K562 (cell line): Measurements from ENCODE around the gene LRRC74B. TPM values are rescaled to one million over a fixed set of nuclear protein-coding genes. Genes with fewer than 3 reads are reported as not detected.

Source experiments
- FOXJ2 ChIP-seq: fragments of 200-800 bp; sonication (Bioruptor generic); IDR thresholded peaks from 2 replicates; pipeline ENCODE4 v1.6.1; 2016; ENCODE audit warnings: missing genetic modification characterization, missing compliant biosample characterization
- FOXO4 ChIP-seq: fragments of 450-650 bp; formaldehyde crosslinking; IDR thresholded peaks from 2 replicates; pipeline ENCODE4 v1.4.0; 2020; ENCODE audit warnings: mild to moderate bottlenecking, moderate library complexity
- MCM5 ChIP-seq: fragments of 450-650 bp; IDR thresholded peaks from 2 replicates; pipeline ENCODE4 v1.6.1; 2016; ENCODE audit warnings: low read depth
- MCM7 ChIP-seq, 2 experiments: fragments of 450-650 bp; IDR thresholded peaks; 2 replicates each; pipeline ENCODE4 v1.6.1; 2016 to 2018
- PRPF4 ChIP-seq: fragments of 200-400 bp; formaldehyde crosslinking; IDR thresholded peaks from one replicate; pipeline ENCODE4 v1.6.1; 2017; ENCODE audit warnings: low read length, low read depth, mild to moderate bottlenecking; ENCODE audit not compliant: insufficient read depth, poor library complexity, severe bottlenecking
- RFX1 ChIP-seq: fragments of 450-650 bp; IDR thresholded peaks from 2 replicates; pipeline ENCODE4 v1.6.1; 2016; ENCODE audit warnings: mild to moderate bottlenecking, moderate library complexity
- TBL1XR1 ChIP-seq, 2 experiments: IDR thresholded peaks; 2 replicates each; pipeline ENCODE4 v1.6.1; 2012; ENCODE audit warnings: improper control_type of control experiment in 2 of 2, low read length in 2 of 2, mild to moderate bottlenecking in 1 of 2
- TCF15 ChIP-seq: fragments of 250-450 bp; sonication (Bioruptor Pico); IDR thresholded peaks from 2 replicates; pipeline ENCODE4 v1.8.0; 2022; ENCODE audit warnings: moderate library complexity, mild to moderate bottlenecking, inconsistent platforms
- XRCC4 ChIP-seq: IDR thresholded peaks from one replicate; pipeline ENCODE4 v1.6.1; 2011; ENCODE audit not compliant: insufficient read depth, insufficient read length; ENCODE audit errors: extremely low read depth
- ZBTB2 ChIP-seq: fragments of 450-650 bp; IDR thresholded peaks from 2 replicates; pipeline ENCODE4 v1.6.1; 2016; ENCODE audit warnings: antibody characterized with exemption
- ZC3H4 ChIP-seq: sonication (generic); formaldehyde crosslinking; IDR thresholded peaks from 2 replicates; pipeline ENCODE4 v1.9.0; 2021; ENCODE audit warnings: missing genetic modification reagents, borderline replicate concordance
- ZFPM2 ChIP-seq: fragments of 250-450 bp; sonication (Bioruptor Pico); IDR thresholded peaks from 2 replicates; pipeline ENCODE4 v1.5.1; 2022; ENCODE audit warnings: mild to moderate bottlenecking
- ZNF133 ChIP-seq: fragments of 250-450 bp; sonication (Bioruptor Pico); IDR thresholded peaks from 2 replicates; pipeline ENCODE4 v1.4.0; 2020; ENCODE audit warnings: mild to moderate bottlenecking
- ZNF175 ChIP-seq: fragments of 200-800 bp; sonication (Bioruptor generic); IDR thresholded peaks from 2 replicates; pipeline ENCODE4 v1.6.1; 2016; ENCODE audit warnings: low read depth, mild to moderate bottlenecking, missing genetic modification characterization, missing compliant biosample characterization
- ZNF311 ChIP-seq: fragments of 250-450 bp; sonication (Bioruptor Pico); IDR thresholded peaks from 2 replicates; pipeline ENCODE4 v1.4.0; 2020; ENCODE audit warnings: mild to moderate bottlenecking, moderate library complexity
- polyA plus RNA-seq, 8 experiments: library from polyadenylated mRNA; depleted of rRNA in 4 of 8; stranded (reverse) in 5 of 8; unstranded in 3 of 8; fragments of >200 nt; fragmentation: Nextera tagmentation in 2 of 8; fragmentation: Illumina TruSeq in 1 of 8; extraction: Ambion mirVana in 2 of 8; extraction: Trizol in 1 of 8; gene quantifications; 2 replicates each; pipeline versions ENCODE4 v1.2.1 to v1.2.3, GENCODE V29; 2011 to 2014; ENCODE audit warnings: inconsistent platforms in 1 of 8, missing spikeins in 1 of 8
- total RNA-seq, 7 experiments: library from RNA; depleted of rRNA in 6 of 7; stranded (reverse); fragments of >200 nt in 6 of 7; fragmentation: Illumina TruSeq in 2 of 7; extraction: Trizol in 2 of 7; gene quantifications; 2 replicates each; pipeline versions ENCODE4 v1.2.1 to v1.2.3, GENCODE V29; 2011 to 2021; ENCODE audit warnings: low replicate concordance in 1 of 7
- TF ChIP-seq, protein P1 (sequence below), 2 experiments: fragments of 450-650 bp; IDR thresholded peaks; 2 replicates each; pipeline ENCODE4 v1.6.1; 2016
- TF ChIP-seq, protein P2 (sequence below): fragments of 250-450 bp; sonication (Bioruptor Pico); IDR thresholded peaks from 2 replicates; pipeline ENCODE4 v1.5.0; 2021; ENCODE audit warnings: mild to moderate bottlenecking, moderate library complexity
- TF ChIP-seq, protein P3 (sequence below): fragments of 450-650 bp; formaldehyde crosslinking; IDR thresholded peaks from 2 replicates; pipeline ENCODE4 v1.4.0; 2022; ENCODE audit warnings: mild to moderate bottlenecking, moderate library complexity

The LRRC74B gene
- total and polyA plus RNA-seq, 9 of the 15 experiments (the other 6 are each of a cell fraction or from before 2014, with no cell fraction given): not detected

DNA sequence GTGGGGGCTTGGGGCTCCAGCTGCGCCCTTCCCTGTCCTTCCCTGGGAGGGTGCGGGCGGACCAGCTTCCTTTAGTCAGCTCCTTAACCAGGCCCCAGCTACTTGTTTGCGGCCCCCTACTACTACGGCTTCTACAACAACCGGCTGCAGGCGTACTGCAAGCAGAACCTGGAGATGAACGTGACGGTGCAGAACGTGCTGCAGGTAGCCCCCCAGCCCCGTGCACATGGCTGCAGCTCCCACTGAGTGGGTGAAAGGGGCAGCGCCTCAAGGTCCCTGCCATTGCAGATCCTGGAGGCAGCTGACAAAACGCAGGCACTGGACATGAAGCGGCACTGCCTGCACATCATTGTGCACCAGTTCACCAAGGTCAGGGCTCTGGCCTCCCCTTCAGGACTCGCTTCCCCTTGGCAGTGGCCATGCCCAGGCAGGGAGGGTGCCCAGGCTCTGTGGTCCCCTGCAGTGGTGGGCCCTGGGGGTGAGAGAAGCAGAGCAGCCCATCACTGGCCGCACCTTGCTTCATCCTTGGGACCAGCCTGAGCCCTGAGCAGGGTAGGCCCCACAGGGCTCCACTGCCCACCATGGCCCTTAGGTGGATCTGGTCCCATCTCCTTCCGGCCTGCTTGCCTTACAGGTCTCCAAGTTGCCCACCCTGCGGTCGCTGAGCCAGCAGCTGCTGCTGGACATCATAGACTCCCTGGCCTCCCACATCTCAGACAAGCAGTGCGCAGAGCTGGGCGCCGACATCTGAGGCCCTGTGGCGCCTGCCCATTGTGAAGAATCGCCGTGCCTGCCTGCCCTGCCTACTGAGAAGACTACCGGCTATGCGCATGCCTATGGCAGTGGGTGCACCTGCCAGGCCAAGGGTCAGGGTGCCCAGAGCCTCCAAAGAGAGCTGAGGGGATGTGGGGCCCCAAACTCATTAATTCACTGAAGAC, 48.9 kb upstream of the LRRC74B start (continued):
- TF ChIP-seq FOXO4 (no peak), RFX1 (no peak), ZC3H4 (no peak), ZNF133 (peak; percentile 5; the same call in 1 of the 2 replicates), TCF15 (CRISPR knock-in tag) (0 out of 2 replicates have a peak, but pooled peaks have one; percentile 70), ZNF311 (no peak), PRPF4 (no peak), TBL1XR1 (IDR thresholded peaks at IDR 0.05; ENCODE audit: low read length in 2 of 2) (no peak), MCM5 (no peak), ZBTB2 (no peak), ZNF175 (CRISPR knock-in tag) (no peak), MCM7 (IDR thresholded peaks at IDR 0.05) (no peak), ZFPM2 (CRISPR knock-in tag) (0 out of 2 replicates have a peak, but pooled peaks have one; percentile 7), FOXJ2 (tag) (no peak), XRCC4 (no peak)
- TF ChIP-seq, protein P1, sequence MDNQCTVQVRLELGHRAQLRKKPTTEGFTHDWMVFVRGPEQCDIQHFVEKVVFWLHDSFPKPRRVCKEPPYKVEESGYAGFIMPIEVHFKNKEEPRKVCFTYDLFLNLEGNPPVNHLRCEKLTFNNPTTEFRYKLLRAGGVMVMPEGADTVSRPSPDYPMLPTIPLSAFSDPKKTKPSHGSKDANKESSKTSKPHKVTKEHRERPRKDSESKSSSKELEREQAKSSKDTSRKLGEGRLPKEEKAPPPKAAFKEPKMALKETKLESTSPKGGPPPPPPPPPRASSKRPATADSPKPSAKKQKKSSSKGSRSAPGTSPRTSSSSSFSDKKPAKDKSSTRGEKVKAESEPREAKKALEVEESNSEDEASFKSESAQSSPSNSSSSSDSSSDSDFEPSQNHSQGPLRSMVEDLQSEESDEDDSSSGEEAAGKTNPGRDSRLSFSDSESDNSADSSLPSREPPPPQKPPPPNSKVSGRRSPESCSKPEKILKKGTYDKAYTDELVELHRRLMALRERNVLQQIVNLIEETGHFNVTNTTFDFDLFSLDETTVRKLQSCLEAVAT (IDR thresholded peaks at IDR 0.05): no peak
- TF ChIP-seq, protein P2, sequence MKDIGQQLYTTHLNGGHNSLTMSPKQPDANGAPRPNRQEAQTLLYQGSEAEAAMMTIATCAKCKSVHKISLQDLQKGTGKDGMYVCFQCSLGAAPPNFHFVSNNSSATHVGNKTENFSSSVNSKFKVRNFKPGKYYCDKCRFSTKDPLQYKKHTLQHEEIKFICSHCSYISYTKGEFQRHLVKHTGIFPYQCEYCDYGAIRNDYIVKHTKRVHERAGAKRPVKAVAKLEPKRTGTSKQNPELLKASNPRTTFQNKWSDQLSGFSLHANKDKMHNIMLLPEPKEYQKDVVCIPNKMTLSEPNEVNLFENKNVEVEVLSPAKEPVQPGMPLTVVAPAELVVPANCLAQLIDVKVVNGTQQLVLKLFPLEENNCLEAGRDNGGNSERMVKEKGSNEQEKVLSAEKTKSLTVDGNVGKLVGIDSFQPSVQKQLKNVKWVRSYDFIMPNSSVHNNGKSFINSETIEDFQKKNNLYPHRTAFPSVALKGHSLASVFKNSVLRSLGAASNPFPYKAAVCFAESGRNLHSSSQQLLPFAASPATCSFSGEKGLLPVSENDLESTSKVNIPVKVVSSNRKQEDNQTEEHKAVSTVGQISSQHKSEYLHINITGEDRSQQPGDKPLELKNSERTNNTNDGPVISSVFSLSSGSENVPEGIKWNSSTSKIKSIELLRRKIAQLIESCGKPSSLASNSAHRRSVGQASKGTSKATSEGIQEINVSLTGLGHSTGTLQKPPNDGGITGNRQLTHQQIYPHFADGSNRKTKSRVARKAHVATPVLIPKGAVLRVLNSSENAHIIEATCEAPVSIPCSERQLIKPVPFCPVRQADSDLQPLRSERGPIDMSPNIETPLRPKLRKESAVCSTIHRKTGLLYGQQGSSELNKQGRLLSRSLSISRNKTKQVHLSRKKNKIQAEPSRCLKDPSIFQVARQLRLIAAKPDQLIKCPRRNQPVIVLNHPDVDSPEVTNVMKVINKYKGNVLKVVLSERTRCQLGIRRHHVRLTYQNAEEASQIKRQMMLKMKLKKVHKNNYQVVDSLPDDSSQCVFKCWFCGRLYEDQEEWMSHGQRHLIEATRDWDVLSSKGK (CRISPR knock-in tag): no peak
- TF ChIP-seq, protein P3, sequence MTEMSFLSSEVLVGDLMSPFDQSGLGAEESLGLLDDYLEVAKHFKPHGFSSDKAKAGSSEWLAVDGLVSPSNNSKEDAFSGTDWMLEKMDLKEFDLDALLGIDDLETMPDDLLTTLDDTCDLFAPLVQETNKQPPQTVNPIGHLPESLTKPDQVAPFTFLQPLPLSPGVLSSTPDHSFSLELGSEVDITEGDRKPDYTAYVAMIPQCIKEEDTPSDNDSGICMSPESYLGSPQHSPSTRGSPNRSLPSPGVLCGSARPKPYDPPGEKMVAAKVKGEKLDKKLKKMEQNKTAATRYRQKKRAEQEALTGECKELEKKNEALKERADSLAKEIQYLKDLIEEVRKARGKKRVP: peak; percentile 25; the same call in 1 of the 2 replicates
